GM10248 (cell line): ENCODE measurements around the gene HMCN2.

Experiments
- CTCF ChIA-PET: fragments of 300-600 bp; sonication (Branson Sonifier 250); formaldehyde crosslinking; extraction: SDS; loops from one replicate; lab custom pipeline; 2021; ENCODE audit warnings: antibody characterized with exemption; lab: Yijun Ruan, JAX
- POLR2A ChIA-PET: fragments of 350-650 bp; sonication (Branson Sonifier 250); formaldehyde crosslinking; extraction: SDS; loops from one replicate; lab custom pipeline; 2020; ENCODE audit warnings: antibody characterized with exemption; lab: Yijun Ruan, JAX
- DNase-seq: peaks from one replicate; pipeline ENCODE4 v3.0.0; 2012; ENCODE audit errors: extremely low spot score
- TF ChIP-seq, protein P1 (sequence below): IDR thresholded peaks from 2 replicates; pipeline ENCODE4 v1.5.1; 2012; ENCODE audit warnings: mild to moderate bottlenecking, low read depth; ENCODE audit errors: extremely low read depth, missing control alignments, control extremely low read depth

HMCN2 gene

DNA sequence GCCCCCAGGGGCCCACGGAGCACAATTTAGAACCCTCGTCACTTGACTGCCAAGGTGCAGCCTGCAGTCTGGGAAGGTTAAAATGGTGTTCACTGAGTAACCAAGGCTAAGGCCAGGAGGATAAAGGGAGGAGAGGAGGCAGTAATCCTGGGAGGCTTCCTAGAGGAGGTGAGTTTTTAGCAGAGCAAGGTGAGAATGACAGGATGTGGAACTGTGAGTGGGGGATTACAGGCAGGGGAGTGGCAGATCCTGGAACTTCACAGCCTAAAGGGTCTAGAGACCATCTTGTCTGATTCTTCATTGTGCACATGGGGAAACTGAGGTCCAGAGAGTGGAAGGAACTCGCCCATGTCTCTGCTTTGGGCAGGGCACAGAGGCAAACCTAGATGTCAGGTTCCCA is 136.7 kb downstream of the HMCN2 start:
- DNase-seq = no peak
- TF ChIP-seq, protein P1, sequence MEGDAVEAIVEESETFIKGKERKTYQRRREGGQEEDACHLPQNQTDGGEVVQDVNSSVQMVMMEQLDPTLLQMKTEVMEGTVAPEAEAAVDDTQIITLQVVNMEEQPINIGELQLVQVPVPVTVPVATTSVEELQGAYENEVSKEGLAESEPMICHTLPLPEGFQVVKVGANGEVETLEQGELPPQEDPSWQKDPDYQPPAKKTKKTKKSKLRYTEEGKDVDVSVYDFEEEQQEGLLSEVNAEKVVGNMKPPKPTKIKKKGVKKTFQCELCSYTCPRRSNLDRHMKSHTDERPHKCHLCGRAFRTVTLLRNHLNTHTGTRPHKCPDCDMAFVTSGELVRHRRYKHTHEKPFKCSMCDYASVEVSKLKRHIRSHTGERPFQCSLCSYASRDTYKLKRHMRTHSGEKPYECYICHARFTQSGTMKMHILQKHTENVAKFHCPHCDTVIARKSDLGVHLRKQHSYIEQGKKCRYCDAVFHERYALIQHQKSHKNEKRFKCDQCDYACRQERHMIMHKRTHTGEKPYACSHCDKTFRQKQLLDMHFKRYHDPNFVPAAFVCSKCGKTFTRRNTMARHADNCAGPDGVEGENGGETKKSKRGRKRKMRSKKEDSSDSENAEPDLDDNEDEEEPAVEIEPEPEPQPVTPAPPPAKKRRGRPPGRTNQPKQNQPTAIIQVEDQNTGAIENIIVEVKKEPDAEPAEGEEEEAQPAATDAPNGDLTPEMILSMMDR = no peak
- ChIA-PET CTCF (no interaction called here), POLR2A (no interaction called here)

DNA sequence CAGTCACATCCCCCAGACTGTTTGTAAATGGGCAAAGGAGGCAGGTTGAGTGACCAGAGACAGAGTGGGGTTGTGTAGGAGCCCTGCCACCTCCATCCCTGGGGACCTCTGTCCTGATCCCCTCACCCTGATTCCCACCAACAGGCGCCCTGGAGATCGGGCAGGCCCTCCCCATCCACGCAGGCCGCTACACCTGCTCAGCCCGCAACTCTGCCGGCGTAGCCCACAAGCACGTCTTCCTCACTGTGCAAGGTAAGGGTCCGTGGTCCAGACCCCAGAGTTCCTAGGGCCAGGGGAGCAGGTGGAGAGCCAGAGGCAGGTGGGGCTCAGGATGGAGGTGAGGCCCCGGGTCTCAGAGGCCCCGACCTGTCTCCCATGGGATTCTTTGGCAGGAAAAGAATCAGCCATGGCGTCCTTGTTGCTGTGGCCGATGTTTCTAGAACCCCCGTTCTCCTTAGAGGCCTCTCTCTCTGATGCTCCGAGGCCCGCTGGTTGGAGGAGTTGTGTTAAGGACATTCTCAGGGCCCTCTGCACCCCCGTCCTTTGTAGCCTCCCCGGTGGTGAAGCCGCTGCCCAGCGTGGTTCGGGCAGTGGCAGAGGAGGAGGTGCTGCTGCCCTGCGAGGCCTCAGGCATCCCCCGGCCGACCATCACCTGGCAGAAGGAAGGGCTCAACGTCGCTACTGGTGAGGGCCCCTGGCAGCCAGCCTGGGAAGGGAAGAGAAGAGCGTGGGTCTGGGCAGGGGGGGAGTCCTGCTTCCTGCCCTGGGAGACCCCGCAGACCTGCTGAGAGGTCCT is 137.3 kb downstream of the HMCN2 start:
- ChIA-PET CTCF (no interaction called here), POLR2A (no interaction called here)
- TF ChIP-seq, protein P1 = no peak
- DNase-seq = no peak

DNA sequence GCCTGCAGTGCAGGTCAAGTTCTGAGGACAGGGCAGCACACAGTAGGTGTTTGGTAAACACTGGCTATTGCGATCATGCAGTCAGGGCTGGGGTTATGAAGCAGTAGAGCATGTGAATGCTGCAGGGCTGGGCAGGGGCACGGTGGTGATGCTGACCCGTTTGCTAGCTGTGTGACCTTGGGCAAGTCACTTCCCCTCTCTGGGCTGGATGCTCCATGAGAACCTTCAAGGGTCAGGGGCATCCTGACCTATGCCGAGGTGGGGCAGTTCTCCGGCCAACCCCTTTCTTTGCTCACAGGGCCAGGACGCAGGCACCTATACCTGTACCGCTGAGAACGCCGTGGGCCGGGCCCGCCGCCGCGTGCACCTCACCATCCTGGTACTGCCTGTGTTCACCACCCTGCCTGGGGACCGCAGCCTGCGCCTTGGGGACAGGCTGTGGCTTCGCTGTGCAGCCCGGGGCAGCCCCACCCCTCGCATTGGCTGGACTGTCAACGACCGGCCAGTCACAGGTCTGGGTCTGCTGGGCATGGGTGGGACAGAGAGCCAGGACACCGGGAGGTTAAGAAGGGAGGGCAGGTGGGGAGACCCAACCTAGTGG is 140.2 kb downstream of the HMCN2 start:
- no peak for DNase-seq
- POLR2A ChIA-PET = no interaction called here
- CTCF ChIA-PET = no interaction called here
- TF ChIP-seq, protein P1 = no peak

DNA sequence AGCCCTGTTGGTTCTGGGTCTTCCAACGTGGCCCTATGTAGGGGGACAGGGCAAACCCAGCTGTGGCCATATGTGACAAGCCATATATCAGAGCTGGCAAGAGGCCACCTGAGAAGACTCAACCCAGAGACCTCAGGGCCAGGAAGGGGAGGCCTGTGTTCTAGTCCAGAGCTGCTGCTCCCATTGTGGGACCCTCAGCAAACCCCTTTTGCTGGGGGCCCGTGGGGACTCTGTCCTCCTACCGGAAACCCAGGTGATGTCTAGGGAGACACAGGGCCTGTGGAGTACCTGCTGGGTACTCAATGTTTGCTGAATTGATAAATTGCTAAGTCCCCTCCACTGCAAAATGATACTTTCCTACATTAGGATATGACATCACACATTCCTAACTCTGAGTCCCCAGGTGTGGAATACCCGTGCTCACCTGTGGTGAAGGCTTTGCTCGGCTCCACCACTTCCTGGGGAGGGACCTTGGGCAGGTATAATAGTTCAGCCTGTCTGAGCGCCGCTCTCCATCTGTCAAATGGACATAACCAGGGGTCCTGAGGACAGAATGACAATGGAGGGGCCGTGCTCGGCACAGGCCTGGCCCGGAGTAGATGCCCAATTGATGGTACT is 140.8 kb downstream of the HMCN2 start:
- TF ChIP-seq, protein P1 = no peak
- ChIA-PET CTCF (no interaction called here), POLR2A (no interaction called here)
- no peak for DNase-seq

DNA sequence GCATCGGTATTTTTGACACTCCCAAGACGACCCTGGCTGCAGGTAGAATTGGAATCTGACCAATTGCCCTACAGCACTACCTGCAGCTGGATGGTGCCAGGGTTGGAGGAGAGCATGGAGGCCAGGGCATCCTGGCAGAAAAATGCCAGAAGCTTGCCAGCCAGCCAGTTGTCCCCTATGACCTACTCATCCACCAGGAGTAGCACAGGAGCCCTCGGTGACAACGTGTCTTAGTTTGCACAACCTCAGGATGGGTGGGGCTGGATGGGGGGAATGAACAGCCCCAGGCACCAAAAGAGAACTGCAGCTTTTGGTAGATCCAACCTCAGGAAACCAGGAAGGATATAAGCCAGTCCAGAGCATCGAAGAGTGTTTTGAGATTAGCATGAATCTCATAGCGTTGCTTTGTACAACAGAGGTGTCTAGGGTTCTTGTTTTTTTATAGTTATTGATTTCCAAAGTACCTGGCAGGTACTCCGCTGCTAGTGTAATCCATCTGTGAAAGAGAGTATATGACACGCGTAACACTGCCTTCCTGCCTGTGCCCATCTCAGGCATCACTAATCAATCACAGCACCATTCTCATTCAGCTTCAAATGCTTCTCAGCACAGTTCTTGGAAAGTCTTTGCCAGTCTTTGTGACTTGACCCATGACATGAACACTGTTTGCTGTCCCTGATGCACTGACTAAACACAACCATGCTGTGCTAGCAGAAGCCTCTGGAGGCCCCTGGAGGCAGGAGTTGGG is 142.5 kb downstream of the HMCN2 start:
- TF ChIP-seq, protein P1 = no peak
- no peak for DNase-seq
- POLR2A ChIA-PET = no interaction called here
- CTCF ChIA-PET = no interaction called here

DNA sequence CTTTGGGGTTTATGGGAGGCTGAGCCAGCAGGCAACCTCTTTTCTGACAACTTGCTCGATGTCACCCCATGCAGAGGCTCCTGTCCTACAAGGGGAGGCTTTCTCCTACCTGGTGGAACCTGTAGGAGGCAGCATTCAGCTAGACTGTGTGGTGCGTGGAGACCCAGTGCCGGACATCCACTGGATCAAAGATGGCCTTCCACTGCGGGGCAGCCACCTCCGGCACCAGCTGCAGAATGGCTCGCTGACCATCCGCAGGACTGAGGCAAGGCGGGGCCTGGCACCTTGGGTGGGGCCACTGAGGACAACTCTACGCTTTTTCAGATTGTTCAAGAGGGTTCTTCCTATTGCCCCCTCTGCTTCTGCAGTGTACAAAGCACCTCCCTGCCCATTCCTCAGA is 143.1 kb downstream of the HMCN2 start:
- POLR2A ChIA-PET = no interaction called here
- DNase-seq = no peak
- TF ChIP-seq, protein P1 = no peak
- CTCF ChIA-PET = no interaction called here
